ENCODE measurements around the gene MYLK3.
"Not testable (repeated sequence)": the region's sequence is repeated elsewhere in the genome, so short reads cannot be mapped to it uniquely, and the experiment has no call there.

The MYLK3 gene

DNA sequence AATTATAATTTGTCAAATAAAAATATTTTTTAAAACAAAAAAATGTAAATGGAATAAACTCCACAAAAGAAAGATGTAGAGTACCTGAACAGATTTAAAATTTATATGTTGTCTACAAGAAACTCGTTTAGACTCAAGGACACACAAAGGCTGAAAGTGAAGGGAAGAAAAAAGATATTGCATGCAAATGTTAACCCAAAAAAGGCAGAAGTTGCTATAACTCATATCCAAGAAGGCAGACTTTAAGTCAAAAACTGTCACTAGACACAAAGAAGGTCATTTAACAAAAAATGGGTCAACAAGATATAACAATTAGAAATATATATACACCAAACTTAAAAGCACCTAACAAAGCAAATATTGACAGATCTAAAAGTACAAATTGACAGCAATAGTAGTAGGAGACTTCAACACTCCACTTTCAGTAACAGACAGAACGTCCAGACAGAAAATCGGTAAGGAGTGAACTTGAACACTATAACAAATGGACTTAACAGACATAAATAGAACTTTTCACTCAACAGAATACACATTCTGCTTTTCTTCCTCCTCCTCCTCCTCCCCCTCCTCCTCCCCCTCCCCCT, 40.8 kb upstream of the MYLK3 start:
- TF ChIP-seq, protein P1, sequence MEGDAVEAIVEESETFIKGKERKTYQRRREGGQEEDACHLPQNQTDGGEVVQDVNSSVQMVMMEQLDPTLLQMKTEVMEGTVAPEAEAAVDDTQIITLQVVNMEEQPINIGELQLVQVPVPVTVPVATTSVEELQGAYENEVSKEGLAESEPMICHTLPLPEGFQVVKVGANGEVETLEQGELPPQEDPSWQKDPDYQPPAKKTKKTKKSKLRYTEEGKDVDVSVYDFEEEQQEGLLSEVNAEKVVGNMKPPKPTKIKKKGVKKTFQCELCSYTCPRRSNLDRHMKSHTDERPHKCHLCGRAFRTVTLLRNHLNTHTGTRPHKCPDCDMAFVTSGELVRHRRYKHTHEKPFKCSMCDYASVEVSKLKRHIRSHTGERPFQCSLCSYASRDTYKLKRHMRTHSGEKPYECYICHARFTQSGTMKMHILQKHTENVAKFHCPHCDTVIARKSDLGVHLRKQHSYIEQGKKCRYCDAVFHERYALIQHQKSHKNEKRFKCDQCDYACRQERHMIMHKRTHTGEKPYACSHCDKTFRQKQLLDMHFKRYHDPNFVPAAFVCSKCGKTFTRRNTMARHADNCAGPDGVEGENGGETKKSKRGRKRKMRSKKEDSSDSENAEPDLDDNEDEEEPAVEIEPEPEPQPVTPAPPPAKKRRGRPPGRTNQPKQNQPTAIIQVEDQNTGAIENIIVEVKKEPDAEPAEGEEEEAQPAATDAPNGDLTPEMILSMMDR (IDR thresholded peaks at IDR 0.05; ENCODE audit: insufficient read depth, low read depth, low read length, missing control alignments): no peak
- peak overlapping the region; percentile 69 for H3K4me3 ChIP-seq (ENCODE audit: low read depth, low read length)
- DNase-seq (ENCODE audit: low read depth): no peak

GRCh38 chr16:46787909-46788308, 39.8 kb upstream of the MYLK3 start:
- peak; percentile 69 for DNase-seq (ENCODE audit: low read depth)
- TF ChIP-seq, protein P1 (IDR thresholded peaks at IDR 0.05; ENCODE audit: insufficient read depth, low read depth, low read length, missing control alignments): no peak
- H3K4me3 ChIP-seq (ENCODE audit: low read depth, low read length): peak overlapping the region; percentile 69; the same call in 1 of the 2 replicates

GRCh38 chr16:46785076-46785845, 37.1 kb upstream of the MYLK3 start:
- DNase-seq (ENCODE audit: low read depth): no peak
- H3K4me3 ChIP-seq (ENCODE audit: low read depth, low read length): no peak overlapping the region
- TF ChIP-seq, protein P1 (IDR thresholded peaks at IDR 0.05; ENCODE audit: insufficient read depth, low read depth, low read length, missing control alignments): no peak

DNA sequence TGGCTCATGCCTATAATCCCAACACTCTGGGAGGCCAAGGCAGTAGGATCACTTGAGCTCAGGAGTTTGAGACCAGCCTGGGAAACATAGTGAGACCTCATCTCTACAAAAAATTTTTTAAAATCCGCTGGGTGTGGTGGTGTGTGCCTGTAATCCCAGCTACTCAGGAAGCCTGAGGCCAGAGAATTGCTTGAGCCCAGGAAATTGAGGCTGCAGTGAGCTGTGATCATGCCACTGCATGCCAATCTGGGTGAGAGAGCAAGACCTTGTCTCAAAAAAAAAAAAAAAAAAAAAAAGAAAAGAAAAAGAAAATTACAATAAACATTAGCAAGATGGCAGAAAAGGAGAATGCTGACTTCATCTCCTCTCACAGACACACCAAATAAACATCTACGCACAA, 36.4 kb upstream of the MYLK3 start:
- not testable (repeated sequence) for H3K4me3 ChIP-seq (ENCODE audit: low read depth, low read length); DNase-seq (ENCODE audit: low read depth)

DNA sequence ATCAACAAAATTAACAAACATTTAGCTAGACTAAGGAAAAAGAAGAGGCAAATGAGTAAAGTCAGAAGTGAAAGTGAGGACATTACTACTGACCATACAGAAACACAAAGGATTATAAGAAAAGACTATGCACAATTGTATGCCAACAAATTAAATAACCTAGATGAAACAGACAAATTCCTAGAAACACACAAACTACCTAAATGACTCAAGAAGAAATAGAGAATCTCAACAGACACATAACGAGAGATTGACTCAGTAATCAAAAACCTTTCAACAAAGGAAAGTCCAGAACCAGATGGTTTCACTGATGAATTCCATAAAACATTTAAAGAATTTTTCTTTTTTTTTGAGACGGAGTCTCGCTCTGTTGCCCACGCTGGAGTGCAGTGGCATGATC, 35.7 kb upstream of the MYLK3 start:
- peak; percentile 42 for DNase-seq (ENCODE audit: low read depth)
- no peak overlapping the region for H3K4me3 ChIP-seq (ENCODE audit: low read depth, low read length)
- TF ChIP-seq, protein P1 (IDR thresholded peaks at IDR 0.05; ENCODE audit: insufficient read depth, low read depth, low read length, missing control alignments): no peak

DNA sequence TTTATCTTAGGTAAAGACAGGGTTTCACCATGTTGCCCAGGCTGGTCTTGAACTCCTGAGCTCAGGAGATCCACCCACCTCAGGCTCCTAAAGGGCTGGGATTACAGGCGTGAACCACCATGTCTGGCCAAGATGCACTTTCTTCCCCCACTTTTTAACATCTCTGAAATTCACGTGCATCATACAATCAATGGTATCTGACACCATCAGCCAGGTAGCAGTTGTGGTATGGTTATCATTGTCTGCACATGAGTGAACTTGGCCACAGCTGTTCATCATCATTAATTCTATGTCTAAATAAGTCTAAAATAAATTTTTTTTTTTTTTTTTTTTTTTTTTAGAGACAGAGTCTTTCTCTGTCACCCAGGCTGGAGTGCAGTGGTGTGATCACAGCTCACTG, 34.2 kb upstream of the MYLK3 start:
- H3K4me3 ChIP-seq (ENCODE audit: low read depth, low read length): no peak overlapping the region
- TF ChIP-seq, protein P1 (IDR thresholded peaks at IDR 0.05; ENCODE audit: insufficient read depth, low read depth, low read length, missing control alignments): no peak
- no peak for DNase-seq (ENCODE audit: low read depth)

DNA sequence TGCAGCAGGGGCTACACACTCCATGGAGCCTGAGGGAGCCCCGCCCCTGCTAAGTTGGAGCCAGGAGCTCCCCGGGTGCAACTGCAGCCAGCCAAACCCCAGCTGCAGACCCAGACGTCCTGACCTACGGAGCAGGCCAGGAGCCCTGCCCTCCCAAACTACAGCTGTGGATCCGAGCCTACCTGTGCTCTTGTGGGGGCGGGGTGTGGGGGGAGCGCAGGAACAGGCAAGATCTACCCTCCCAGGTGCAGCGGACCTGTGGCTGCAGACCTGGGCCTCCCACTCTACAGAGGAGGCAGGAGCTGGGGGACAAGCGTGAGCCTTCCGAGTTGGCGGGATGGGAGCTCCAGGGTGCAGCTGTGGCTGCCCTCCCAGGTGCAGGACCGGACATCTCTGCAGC, 29.7 kb upstream of the MYLK3 start:
- TF ChIP-seq, protein P1 (IDR thresholded peaks at IDR 0.05; ENCODE audit: insufficient read depth, low read depth, low read length, missing control alignments): no peak
- H3K4me3 ChIP-seq (ENCODE audit: low read depth, low read length): no peak overlapping the region
- DNase-seq (ENCODE audit: low read depth): no peak
